ENCODE measurements around the gene DDX54.

The DDX54 gene

DNA sequence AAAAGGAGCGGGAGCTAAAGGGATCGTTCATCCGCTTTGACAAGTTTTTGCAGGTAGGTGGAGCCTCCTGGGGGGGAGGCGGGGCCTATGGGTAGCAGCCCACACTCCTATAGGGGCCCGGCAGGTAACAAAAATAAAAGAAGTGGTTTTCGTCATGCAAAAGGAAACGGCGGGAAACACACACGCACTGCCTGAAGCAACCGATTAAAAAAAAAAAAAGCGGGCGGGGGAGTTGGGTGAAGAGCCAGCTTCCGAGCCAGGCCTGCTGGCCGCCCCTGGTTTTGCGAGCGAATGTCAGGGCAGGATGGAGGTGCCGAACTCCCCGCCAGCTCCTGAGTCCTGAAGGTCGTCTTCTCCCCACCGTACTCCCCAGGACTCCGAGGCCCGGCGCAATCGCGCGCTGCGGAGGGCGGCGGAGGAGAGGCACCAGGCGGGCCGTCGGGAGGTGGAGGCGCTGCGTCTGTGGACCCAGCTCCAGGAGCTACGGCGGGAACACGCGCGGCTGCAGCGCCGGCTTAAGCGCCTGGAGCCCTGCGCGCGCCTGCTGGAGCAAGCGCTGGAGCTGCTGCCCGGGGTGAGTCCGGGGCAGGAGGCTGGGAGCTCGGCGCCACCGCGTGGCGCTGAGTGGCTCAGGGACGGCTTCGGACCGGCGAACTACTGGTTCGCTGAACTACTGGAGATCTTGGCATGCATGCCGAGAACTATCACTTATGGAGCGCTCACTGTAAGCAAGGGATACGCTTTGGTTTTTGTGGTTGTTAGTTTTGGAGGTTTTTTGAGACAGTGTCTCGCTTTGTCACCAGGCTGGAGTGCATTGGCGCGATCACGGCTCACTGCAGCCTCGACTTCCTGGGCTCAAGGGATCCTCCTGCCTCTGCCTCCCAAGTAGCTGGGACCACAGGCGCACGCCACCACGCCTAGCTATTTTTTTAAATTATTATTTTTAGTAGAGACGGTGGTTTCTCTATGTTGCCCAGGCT lies 32.2 kb downstream of the DDX54 start:
- peak overlapping the region; percentile 49 for H3K4me3 ChIP-seq (replicated peaks; ENCODE audit: insufficient read depth, low read length)
- H3K27ac ChIP-seq (replicated peaks) = peak overlapping the region; percentile 80
- TF ChIP-seq SPI1 (IDR thresholded peaks at IDR 0.05; ENCODE audit: borderline replicate concordance, low read depth) = no peak
- 0 out of 2 replicates have a peak, but pooled peaks have one; percentile 37 for TF ChIP-seq POLR2AphosphoS5 (IDR thresholded peaks at IDR 0.05; ENCODE audit: low read depth)
- TF ChIP-seq CTCF (IDR thresholded peaks at IDR 0.05; ENCODE audit: insufficient read depth, low read length) = peak; percentile 57
- H3K27me3 ChIP-seq (ENCODE audit: insufficient read depth, poor library complexity, severe bottlenecking) = no peaks in the 10 kb centered on the region
- peak; percentile 73 to 88 for DNase-seq (ENCODE audit: low read depth in 1 of 2, low spot score in 1 of 2)

- TF ChIP-seq GABPA (IDR thresholded peaks at IDR 0.05; ENCODE audit: low read depth) (no peak), SPI1 (IDR thresholded peaks at IDR 0.05; ENCODE audit: borderline replicate concordance, low read depth) (no peak), POLR2AphosphoS5 (IDR thresholded peaks at IDR 0.05; ENCODE audit: low read depth) (no peak), CTCF (IDR thresholded peaks at IDR 0.05; ENCODE audit: insufficient read depth, low read length) (no peak)
- TF ChIP-seq, protein P1, sequence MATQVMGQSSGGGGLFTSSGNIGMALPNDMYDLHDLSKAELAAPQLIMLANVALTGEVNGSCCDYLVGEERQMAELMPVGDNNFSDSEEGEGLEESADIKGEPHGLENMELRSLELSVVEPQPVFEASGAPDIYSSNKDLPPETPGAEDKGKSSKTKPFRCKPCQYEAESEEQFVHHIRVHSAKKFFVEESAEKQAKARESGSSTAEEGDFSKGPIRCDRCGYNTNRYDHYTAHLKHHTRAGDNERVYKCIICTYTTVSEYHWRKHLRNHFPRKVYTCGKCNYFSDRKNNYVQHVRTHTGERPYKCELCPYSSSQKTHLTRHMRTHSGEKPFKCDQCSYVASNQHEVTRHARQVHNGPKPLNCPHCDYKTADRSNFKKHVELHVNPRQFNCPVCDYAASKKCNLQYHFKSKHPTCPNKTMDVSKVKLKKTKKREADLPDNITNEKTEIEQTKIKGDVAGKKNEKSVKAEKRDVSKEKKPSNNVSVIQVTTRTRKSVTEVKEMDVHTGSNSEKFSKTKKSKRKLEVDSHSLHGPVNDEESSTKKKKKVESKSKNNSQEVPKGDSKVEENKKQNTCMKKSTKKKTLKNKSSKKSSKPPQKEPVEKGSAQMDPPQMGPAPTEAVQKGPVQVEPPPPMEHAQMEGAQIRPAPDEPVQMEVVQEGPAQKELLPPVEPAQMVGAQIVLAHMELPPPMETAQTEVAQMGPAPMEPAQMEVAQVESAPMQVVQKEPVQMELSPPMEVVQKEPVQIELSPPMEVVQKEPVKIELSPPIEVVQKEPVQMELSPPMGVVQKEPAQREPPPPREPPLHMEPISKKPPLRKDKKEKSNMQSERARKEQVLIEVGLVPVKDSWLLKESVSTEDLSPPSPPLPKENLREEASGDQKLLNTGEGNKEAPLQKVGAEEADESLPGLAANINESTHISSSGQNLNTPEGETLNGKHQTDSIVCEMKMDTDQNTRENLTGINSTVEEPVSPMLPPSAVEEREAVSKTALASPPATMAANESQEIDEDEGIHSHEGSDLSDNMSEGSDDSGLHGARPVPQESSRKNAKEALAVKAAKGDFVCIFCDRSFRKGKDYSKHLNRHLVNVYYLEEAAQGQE (IDR thresholded peaks at IDR 0.05; ENCODE audit: insufficient replicate concordance, low read depth) = no peak
- peak overlapping the region; percentile 80 for H3K27ac ChIP-seq (replicated peaks)
- H3K4me3 ChIP-seq (replicated peaks; ENCODE audit: insufficient read depth, low read length) = peak overlapping the region; percentile 49
- DNase-seq (ENCODE audit: low read depth in 1 of 2, low spot score in 1 of 2) = no peak
- H3K27me3 ChIP-seq (ENCODE audit: insufficient read depth, poor library complexity, severe bottlenecking) = no peaks in the 10 kb centered on the region
Observed at GRCh38 chr12:113152196-113152834, 33.0 kb downstream of the DDX54 start.

- Histone ChIP-seq H3K27ac (replicated peaks) (no peak overlapping the region), H3K27me3 (ENCODE audit: insufficient read depth, poor library complexity, severe bottlenecking) (no peaks in the 10 kb centered on the region), H3K4me3 (replicated peaks; ENCODE audit: insufficient read depth, low read length) (no peak overlapping the region)
- DNase-seq (ENCODE audit: low read depth in 1 of 2, low spot score in 1 of 2) = no peak
- TF ChIP-seq GABPA (IDR thresholded peaks at IDR 0.05; ENCODE audit: low read depth) (no peak), POLR2AphosphoS5 (IDR thresholded peaks at IDR 0.05; ENCODE audit: low read depth) (no peak), SPI1 (IDR thresholded peaks at IDR 0.05; ENCODE audit: borderline replicate concordance, low read depth) (no peak), CTCF (IDR thresholded peaks at IDR 0.05; ENCODE audit: insufficient read depth, low read length) (no peak)
- TF ChIP-seq, protein P1 (IDR thresholded peaks at IDR 0.05; ENCODE audit: insufficient replicate concordance, low read depth) = no peak
Observed at GRCh38 chr12:113151655-113152054, 33.6 kb downstream of the DDX54 start.

Measured in HL-60 (cell line).